Measurements from ENCODE around the gene VEPH1.

DNA sequence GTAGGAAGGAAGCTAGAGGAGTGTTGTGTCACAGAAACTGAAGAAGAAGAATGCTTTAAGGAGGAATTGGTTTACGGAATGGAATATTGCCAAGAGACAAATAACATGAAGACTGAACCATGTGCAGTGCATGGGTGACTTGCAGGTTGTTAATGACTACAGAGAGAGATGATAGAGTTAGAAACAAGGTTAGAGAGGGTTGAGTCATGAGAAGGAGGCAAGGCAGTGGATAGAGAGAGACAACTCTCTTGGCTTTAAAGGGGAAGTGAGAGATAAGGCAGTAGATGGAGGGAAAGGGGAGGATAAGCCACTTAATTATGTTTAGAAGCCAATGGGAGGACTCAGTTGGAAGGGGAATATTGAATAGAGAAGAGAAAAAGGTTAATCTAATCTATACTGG, 224.0 kb downstream of the VEPH1 start:
- TF ChIP-seq EZH2 (IDR thresholded peaks at IDR 0.05; ENCODE audit: insufficient read depth, poor library complexity, severe bottlenecking) (no peak), EZH2phosphoT487 (IDR thresholded peaks at IDR 0.05; ENCODE audit: insufficient read depth, low read depth) (no peak)

Measured in GM23248 (cell line).